H9 (cell line): ENCODE measurements around the gene PGAP6. TPM values are rescaled to one million over a fixed set of nuclear protein-coding genes. Genes with fewer than 3 reads are reported as not detected.
"Not testable (repeated sequence)": the region's sequence is repeated elsewhere in the genome, so short reads cannot be mapped to it uniquely, and the experiment has no call there.

Experiments
- DNase-seq: peaks from one replicate; pipeline ENCODE4 v3.0.0-alpha.2; 2017
- H2AFZ ChIP-seq: one replicate; pipeline ENCODE4 v1.6.1; 2013; ENCODE audit warnings: mild to moderate bottlenecking, low read length, control low read depth, moderate library complexity
- H2AK5ac ChIP-seq: 2 replicates; pipeline ENCODE4 v1.6.1; 2013; ENCODE audit warnings: low read length, control low read depth, mixed read lengths; ENCODE audit not compliant: insufficient read length
- H2BK120ac ChIP-seq: one replicate; pipeline ENCODE4 v1.6.1; 2013; ENCODE audit warnings: low read depth, mild to moderate bottlenecking, low read length, control low read depth, inconsistent platforms; ENCODE audit not compliant: poor library complexity, severe bottlenecking
- H2BK12ac ChIP-seq: 2 replicates; pipeline ENCODE4 v1.6.1; 2013; ENCODE audit warnings: low read length, control low read depth, mixed read lengths, low read depth; ENCODE audit not compliant: insufficient read length
- H2BK15ac ChIP-seq: 2 replicates; pipeline ENCODE4 v1.6.1; 2013; ENCODE audit warnings: low read depth, low read length, control low read depth
- H2BK20ac ChIP-seq: one replicate; pipeline ENCODE4 v1.6.1; 2013; ENCODE audit warnings: low read depth, mild to moderate bottlenecking, low read length, control low read depth, inconsistent platforms; ENCODE audit not compliant: poor library complexity, severe bottlenecking
- H2BK5ac ChIP-seq: 2 replicates; pipeline ENCODE4 v1.6.1; 2013; ENCODE audit warnings: low read length, control low read depth, mixed read lengths; ENCODE audit not compliant: insufficient read length
- H3K14ac ChIP-seq: 2 replicates; pipeline ENCODE4 v1.6.1; 2013; ENCODE audit warnings: low read length, control low read depth; ENCODE audit not compliant: insufficient read depth
- H3K18ac ChIP-seq: 2 replicates; pipeline ENCODE4 v1.6.1; 2013; ENCODE audit warnings: low read depth, mild to moderate bottlenecking, mixed read lengths, low read length, control low read depth; ENCODE audit not compliant: insufficient read length
- H3K23ac ChIP-seq: 2 replicates; pipeline ENCODE4 v1.6.1; 2013; ENCODE audit warnings: low read length, control low read depth, mixed read lengths, low read depth; ENCODE audit not compliant: insufficient read length
- H3K23me2 ChIP-seq: 2 replicates; pipeline ENCODE4 v1.6.1; 2013; ENCODE audit warnings: low read depth, mild to moderate bottlenecking, mixed read lengths, low read length, control low read depth; ENCODE audit not compliant: insufficient read length, poor library complexity, severe bottlenecking
- H3K27ac ChIP-seq: 2 replicates; pipeline ENCODE4 v1.5.1; 2013; ENCODE audit warnings: low read length, control low read depth, mixed read lengths, low read depth; ENCODE audit not compliant: insufficient read length
- H3K27me3 ChIP-seq: 2 replicates; pipeline ENCODE4 v1.6.1; 2013; ENCODE audit warnings: low read length, control low read depth, inconsistent platforms; ENCODE audit not compliant: insufficient read depth
- H3K4ac ChIP-seq: 2 replicates; pipeline ENCODE4 v1.6.1; 2013; ENCODE audit warnings: low read depth, mild to moderate bottlenecking, control low read depth, inconsistent platforms, low read length, moderate library complexity
- H3K4me1 ChIP-seq: 2 replicates; pipeline ENCODE4 v1.6.1; 2013; ENCODE audit warnings: low read length, control low read depth, inconsistent platforms; ENCODE audit not compliant: insufficient read depth
- H3K4me2 ChIP-seq: 2 replicates; pipeline ENCODE4 v1.6.1; 2013; ENCODE audit warnings: low read length, control low read depth, mixed read lengths; ENCODE audit not compliant: insufficient read length, insufficient read depth
- H3K56ac ChIP-seq: 2 replicates; pipeline ENCODE4 v1.6.1; 2013; ENCODE audit warnings: low read depth, mild to moderate bottlenecking, mixed read lengths, low read length, control low read depth; ENCODE audit not compliant: insufficient read length
- H3K79me1 ChIP-seq: 2 replicates; pipeline ENCODE4 v1.6.1; 2013; ENCODE audit warnings: low read depth, mild to moderate bottlenecking, moderate library complexity, low read length, control low read depth, inconsistent platforms; ENCODE audit not compliant: insufficient read depth, poor library complexity, severe bottlenecking
- H3K79me2 ChIP-seq: 2 replicates; pipeline ENCODE4 v1.6.1; 2013; ENCODE audit warnings: low read length, control low read depth, inconsistent platforms; ENCODE audit not compliant: insufficient read depth
- H3K9ac ChIP-seq: 2 replicates; pipeline ENCODE4 v1.6.1; 2013; ENCODE audit warnings: low read length, control low read depth, mixed read lengths; ENCODE audit not compliant: insufficient read length; ENCODE audit errors: extremely low read depth
- H3K9me3 ChIP-seq: one replicate; pipeline ENCODE4 v1.6.1; 2013; ENCODE audit warnings: low read depth, low read length, inconsistent platforms; ENCODE audit not compliant: control insufficient read depth
- H3T11ph ChIP-seq: one replicate; pipeline ENCODE4 v1.6.1; 2013; ENCODE audit warnings: mild to moderate bottlenecking, low read length, control low read depth, inconsistent platforms
- H4K20me1 ChIP-seq: one replicate; pipeline ENCODE4 v1.6.1; 2013; ENCODE audit not compliant: control insufficient read depth, insufficient read length, insufficient read depth
- H4K5ac ChIP-seq: 2 replicates; pipeline ENCODE4 v1.6.1; 2013; ENCODE audit warnings: low read depth, mild to moderate bottlenecking, mixed read lengths, low read length, control low read depth; ENCODE audit not compliant: insufficient read length
- H4K8ac ChIP-seq: replicated peaks from 2 replicates; pipeline ENCODE4 v1.6.1; 2013; ENCODE audit warnings: low read length, control low read depth, mixed read lengths, low read depth; ENCODE audit not compliant: insufficient read length
- H4K91ac ChIP-seq: 2 replicates; pipeline ENCODE4 v1.6.1; 2013; ENCODE audit warnings: low read depth, mild to moderate bottlenecking, moderate library complexity, mixed read lengths, low read length, control low read depth; ENCODE audit not compliant: insufficient read length
- H3K27ac Mint-ChIP-seq, 3 experiments: 2 replicates in 2 of 3; 3 replicates in 1 of 3; pipeline ENCODE4 v1.8.0; 2020 to 2021; ENCODE audit warnings: mixed read lengths in 3 of 3, mild to moderate bottlenecking in 1 of 3, moderate library complexity in 1 of 3
- H3K27me3 Mint-ChIP-seq: 2 replicates; pipeline ENCODE4 v1.8.0; 2021; ENCODE audit warnings: low read depth, mild to moderate bottlenecking, moderate library complexity, mixed read lengths
- H3K36me3 Mint-ChIP-seq, 3 experiments: 2 replicates in 2 of 3; 3 replicates in 1 of 3; pipeline ENCODE4 v1.8.0; 2020 to 2021; ENCODE audit warnings: low read depth in 3 of 3, mixed read lengths in 3 of 3; ENCODE audit not compliant: insufficient read depth in 1 of 3
- H3K4me1 Mint-ChIP-seq, 2 experiments: 2 replicates each; pipeline ENCODE4 v1.8.0; 2020; ENCODE audit warnings: mixed read lengths in 2 of 2
- H3K4me3 Mint-ChIP-seq, 2 experiments: 2 replicates in 1 of 2; 3 replicates in 1 of 2; pipeline ENCODE4 v1.8.0; 2020 to 2021; ENCODE audit warnings: mild to moderate bottlenecking in 2 of 2, mixed read lengths in 2 of 2, moderate library complexity in 1 of 2
- H3K9me3 Mint-ChIP-seq, 2 experiments: 2 replicates in 1 of 2; 3 replicates in 1 of 2; pipeline ENCODE4 v1.8.0; 2020; ENCODE audit warnings: mild to moderate bottlenecking in 2 of 2, mixed read lengths in 2 of 2, moderate library complexity in 1 of 2
- CTCF ChIP-seq: fragments of 200-600 bp; sonication (generic); conservative IDR thresholded peaks from 3 replicates; pipeline ENCODE4 v1.8.0; 2021; ENCODE audit warnings: antibody characterized with exemption, mild to moderate bottlenecking
- WGBS: extraction: QIAGEN DNeasy Blood & Tissue Kit; methylation state at CpG from one replicate; pipeline ENCODE4 v1.1.7; 2013; ENCODE audit warnings: missing lambda C conversion rate, low lambda C conversion rate, mixed read lengths; ENCODE audit not compliant: insufficient read length; ENCODE audit errors: extremely low coverage; 5-methylcytosine and 5-hydroxymethylcytosine counted together
- total RNA-seq: library from RNA; stranded (reverse); gene quantifications from 2 replicates; pipeline ENCODE4 v1.2.1, GENCODE V29; 2021

Gene PGAP6
- total RNA-seq, 1 experiment from 2014 or later, result 111 TPM

DNA sequence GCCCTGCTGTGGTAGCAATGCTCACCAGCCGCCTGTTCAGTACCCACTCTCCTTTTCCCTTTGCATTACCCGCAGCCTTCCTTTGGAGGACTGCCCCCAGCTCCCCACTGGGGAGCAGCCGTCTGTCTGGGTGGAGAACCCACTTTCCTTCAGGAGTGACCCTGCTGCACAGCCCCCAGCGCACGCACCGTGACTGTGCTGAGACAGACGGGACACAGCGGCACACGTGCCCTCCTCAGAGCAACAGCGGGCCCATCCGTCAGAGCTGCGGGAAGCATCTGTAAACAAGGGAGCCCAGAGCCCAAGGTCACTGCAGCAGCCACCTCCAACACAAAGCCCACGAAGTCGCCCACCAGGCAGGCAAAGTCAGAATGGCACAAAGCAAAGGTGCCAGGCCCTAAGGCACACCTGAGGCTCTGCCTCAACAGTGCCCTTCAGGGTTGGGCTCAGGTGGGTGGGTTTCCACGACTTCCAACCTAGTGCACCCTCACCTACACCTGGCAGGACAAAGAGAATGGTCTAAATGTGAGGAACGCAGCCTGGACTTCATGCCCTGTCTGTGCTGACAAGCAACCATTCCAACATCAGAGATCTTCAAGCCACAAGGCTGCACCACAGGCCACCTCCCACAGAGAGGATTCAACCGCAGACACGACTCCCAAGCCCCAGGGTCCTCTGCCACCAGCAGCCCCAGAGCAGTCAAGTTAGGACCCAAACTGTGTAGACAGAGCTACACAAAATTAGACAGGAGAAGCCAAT, 39.1 kb downstream of the PGAP6 start:
- Mint-ChIP-seq H3K27me3 (no peaks in the 10 kb centered on the region), H3K9me3 (no peaks in the 10 kb centered on the region), H3K36me3 (peaks cover 43 to 62% (median 43%) of the 10 kb centered on the region in 3 experiments), H3K4me1 (peaks cover 13 to 15% of the 10 kb centered on the region in 2 experiments), H3K27ac (peak overlapping the region in 2 of 3 experiments; percentile 73 to 83; a peak in 3 of 7 replicates), H3K4me3 (no peak overlapping the region)
- H2BK12ac ChIP-seq, result no peak overlapping the region
- no peak for TF ChIP-seq CTCF
- H4K91ac ChIP-seq, result no peak overlapping the region
- H3K14ac ChIP-seq, result no peak overlapping the region; the same call in 1 of the 2 replicates
- H3K27ac ChIP-seq, result no peak overlapping the region
- H3K79me1 ChIP-seq, result peaks cover 3% of the 10 kb centered on the region
- H3K56ac ChIP-seq, result no peak overlapping the region
- H3T11ph ChIP-seq, result no peak overlapping the region
- no peaks in the 10 kb centered on the region for H3K23me2 ChIP-seq
- no peak overlapping the region for H3K23ac ChIP-seq
- no peak for DNase-seq
- peaks cover 42% of the 10 kb centered on the region; the same call in 1 of the 2 replicates for H3K79me2 ChIP-seq
- H3K9me3 ChIP-seq, result no peaks in the 10 kb centered on the region
- H4K20me1 ChIP-seq, result no peaks in the 10 kb centered on the region
- H3K9ac ChIP-seq, result no peak overlapping the region
- H2AFZ ChIP-seq, result no peak overlapping the region
- no peak overlapping the region for H4K5ac ChIP-seq
- no peaks in the 10 kb centered on the region; the same call in 1 of the 2 replicates for H3K4me1 ChIP-seq
- no peak overlapping the region for H4K8ac ChIP-seq
- no peak overlapping the region for H2AK5ac ChIP-seq
- H3K18ac ChIP-seq, result no peak overlapping the region
- no peaks in the 10 kb centered on the region for H3K27me3 ChIP-seq
- H2BK20ac ChIP-seq, result no peak overlapping the region
- no peak overlapping the region for H2BK120ac ChIP-seq
- WGBS, result no CpG with 5 or more reads among the region's 18 CpGs
- H2BK5ac ChIP-seq, result no peak overlapping the region
- H2BK15ac ChIP-seq, result no peak overlapping the region
- H3K4me2 ChIP-seq, result no peak overlapping the region
- no peak overlapping the region for H3K4ac ChIP-seq

- H3K23me2 ChIP-seq, H4K91ac ChIP-seq, H2BK120ac ChIP-seq, H3K4ac ChIP-seq, H2BK5ac ChIP-seq, H4K20me1 ChIP-seq, H2BK15ac ChIP-seq, H3K27me3 ChIP-seq, H3K9me3 ChIP-seq, H3K56ac ChIP-seq, H3K4me1 ChIP-seq, H2AK5ac ChIP-seq, H4K5ac ChIP-seq, DNase-seq, H3K9me3 Mint-ChIP-seq, H3K79me1 ChIP-seq, H2BK12ac ChIP-seq, H2AFZ ChIP-seq, H4K8ac ChIP-seq, H3K27me3 Mint-ChIP-seq, H3K4me2 ChIP-seq, H3K9ac ChIP-seq, H3K18ac ChIP-seq, H3T11ph ChIP-seq, H3K23ac ChIP-seq, H3K27ac ChIP-seq, H2BK20ac ChIP-seq, H3K14ac ChIP-seq: not testable (repeated sequence)
- Mint-ChIP-seq H3K4me1 (peaks cover 12 to 13% of the 10 kb centered on the region in 2 experiments), H3K36me3 (peaks cover 38 to 56% (median 43%) of the 10 kb centered on the region in 3 experiments), H3K4me3 (peak overlapping the region in 1 of 2 experiments; percentile 4; a peak in 1 of 5 replicates), H3K27ac (peak overlapping the region; percentile 71 to 83 (median 75); a peak in 5 of 7 replicates)
- peaks cover 45% of the 10 kb centered on the region; the same call in 1 of the 2 replicates for H3K79me2 ChIP-seq
- WGBS, result no CpG with 5 or more reads among the region's 13 CpGs
These were observed 39.8 kb downstream of the PGAP6 start for GRCh38 chr16:341974-342336.
